OCI-LY7 (cell line): ENCODE data around the gene MAEA. TPM values are rescaled to one million over a fixed set of nuclear protein-coding genes. Genes with fewer than 3 reads are reported as not detected.

Experiments used
- BruUV-seq: library from RNA; stranded (reverse); fragments of 400-500 nt; replicated peaks from 2 replicates; lab custom pipeline; 2021; lab: Mats Ljungman, UMichigan
- CTCF ChIA-PET: fragments of 300-600 bp; sonication (Branson Sonifier 250); formaldehyde crosslinking; loops from one replicate; lab custom pipeline; 2022; ENCODE audit warnings: antibody characterized with exemption; ENCODE audit not compliant: unreplicated experiment; lab: Charles Lee
- POLR2A ChIA-PET: fragments of 300-600 bp; sonication (Branson Sonifier 250); formaldehyde crosslinking; loops from one replicate; lab custom pipeline; 2022; ENCODE audit warnings: antibody characterized with exemption; lab: Charles Lee
- DNase-seq: peaks from one replicate; pipeline ENCODE4 v3.0.0-alpha.2; 2015; ENCODE audit warnings: low spot score
- H2AFZ ChIP-seq: fragments of 200-600 bp; sonication (generic), shearing (Covaris generic); 2 replicates; pipeline ENCODE4 v1.6.1; 2014; ENCODE audit warnings: mild to moderate bottlenecking, antibody characterized with exemption, low read length, moderate library complexity
- H3K27ac ChIP-seq: fragments of 200-600 bp; sonication (generic); 2 replicates; pipeline ENCODE4 v1.5.1; 2014; ENCODE audit warnings: mixed run types, low read depth, mild to moderate bottlenecking, moderate library complexity, low read length, inconsistent platforms; ENCODE audit not compliant: poor library complexity, severe bottlenecking
- H3K36me3 ChIP-seq: fragments of 200-600 bp; sonication (generic); 2 replicates; pipeline ENCODE4 v1.6.1; 2014; ENCODE audit warnings: mild to moderate bottlenecking, antibody characterized with exemption, low read length, moderate library complexity, mixed read lengths; ENCODE audit not compliant: insufficient read depth
- H3K4me1 ChIP-seq: fragments of 200-600 bp; sonication (generic); 2 replicates; pipeline ENCODE4 v1.5.1; 2014; ENCODE audit warnings: mild to moderate bottlenecking, low read length; ENCODE audit not compliant: insufficient read depth, poor library complexity, severe bottlenecking
- H3K4me2 ChIP-seq: fragments of 200-600 bp; sonication (generic); 2 replicates; pipeline ENCODE4 v1.6.1; 2014; ENCODE audit warnings: mild to moderate bottlenecking, low read length
- H3K4me3 ChIP-seq: fragments of 200-600 bp; sonication (generic); 2 replicates; pipeline ENCODE4 v1.5.1; 2014; ENCODE audit warnings: mild to moderate bottlenecking, low read depth, low read length; ENCODE audit not compliant: poor library complexity, severe bottlenecking
- H3K79me2 ChIP-seq: fragments of 200-600 bp; sonication (generic); 2 replicates; pipeline ENCODE4 v1.6.1; 2016; ENCODE audit warnings: low read depth, mild to moderate bottlenecking, low read length, moderate library complexity, mixed read lengths; ENCODE audit not compliant: insufficient read depth
- H3K9me2 ChIP-seq: fragments of 200-600 bp; sonication (generic); 2 replicates; pipeline ENCODE4 v1.6.1; 2016; ENCODE audit warnings: mild to moderate bottlenecking, low read length, mixed read lengths; ENCODE audit not compliant: insufficient read depth
- H3K9me3 ChIP-seq: fragments of 200-600 bp; sonication (generic); 2 replicates; pipeline ENCODE4 v1.6.1; 2014; ENCODE audit warnings: mild to moderate bottlenecking, mixed run types, low read length, mixed read lengths
- H4K20me1 ChIP-seq: fragments of 200-600 bp; sonication (generic); 2 replicates; pipeline ENCODE4 v1.6.1; 2014; ENCODE audit warnings: mild to moderate bottlenecking, antibody characterized with exemption, low read length, moderate library complexity, mixed read lengths; ENCODE audit not compliant: insufficient read depth
- EZH2phosphoT487 ChIP-seq: fragments of 200-600 bp; sonication (generic); IDR thresholded peaks from 2 replicates; pipeline ENCODE4 v1.6.1; 2018; ENCODE audit warnings: low read depth, borderline replicate concordance, mild to moderate bottlenecking, mixed run types, antibody characterized with exemption, low read length, moderate library complexity, mixed read lengths
- intact Hi-C: fragments of 100-400 bp; cut with micrococcal nuclease; formaldehyde crosslinking; loops from one replicate; pipeline ENCODE4 v1.10.0; 2022; ENCODE audit not compliant: unreplicated experiment
- total RNA-seq, 2 experiments: library from RNA; depleted of rRNA in 1 of 2; stranded (reverse); fragments of >200 nt in 1 of 2; shearing (Covaris generic) in 1 of 2; gene quantifications; 2 replicates each; pipeline ENCODE4 v1.2.3, GENCODE V29; 2014 to 2022
- TF ChIP-seq, protein P1 (sequence below): fragments of 200-600 bp; sonication (generic); conservative IDR thresholded peaks from 2 replicates; pipeline ENCODE4 v1.5.1; 2014; ENCODE audit warnings: mild to moderate bottlenecking, antibody characterized with exemption, low read length, moderate library complexity, mixed read lengths

MAEA gene
- total RNA-seq, 2 experiments from 2014 or later = 53.2 to 59.3 TPM

DNA sequence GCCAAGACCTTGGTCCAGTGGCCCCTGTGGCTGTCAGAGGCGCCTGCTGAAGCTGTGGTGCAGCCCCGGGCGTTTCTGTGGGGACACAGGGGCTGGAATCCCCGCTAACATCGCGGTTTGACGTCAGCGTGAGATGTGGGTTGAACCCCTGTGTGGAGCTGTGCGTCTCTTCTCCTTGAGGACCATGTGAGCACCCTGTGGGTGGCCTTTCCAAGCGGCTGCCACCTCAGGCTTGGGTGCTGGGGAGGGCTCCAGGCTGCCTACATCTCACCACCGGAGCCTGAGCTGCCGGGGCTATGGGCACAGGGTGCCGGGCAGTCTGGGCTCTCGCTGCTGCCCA is 85.0 kb downstream of the MAEA start:
- intact Hi-C loops = no loop called here

DNA sequence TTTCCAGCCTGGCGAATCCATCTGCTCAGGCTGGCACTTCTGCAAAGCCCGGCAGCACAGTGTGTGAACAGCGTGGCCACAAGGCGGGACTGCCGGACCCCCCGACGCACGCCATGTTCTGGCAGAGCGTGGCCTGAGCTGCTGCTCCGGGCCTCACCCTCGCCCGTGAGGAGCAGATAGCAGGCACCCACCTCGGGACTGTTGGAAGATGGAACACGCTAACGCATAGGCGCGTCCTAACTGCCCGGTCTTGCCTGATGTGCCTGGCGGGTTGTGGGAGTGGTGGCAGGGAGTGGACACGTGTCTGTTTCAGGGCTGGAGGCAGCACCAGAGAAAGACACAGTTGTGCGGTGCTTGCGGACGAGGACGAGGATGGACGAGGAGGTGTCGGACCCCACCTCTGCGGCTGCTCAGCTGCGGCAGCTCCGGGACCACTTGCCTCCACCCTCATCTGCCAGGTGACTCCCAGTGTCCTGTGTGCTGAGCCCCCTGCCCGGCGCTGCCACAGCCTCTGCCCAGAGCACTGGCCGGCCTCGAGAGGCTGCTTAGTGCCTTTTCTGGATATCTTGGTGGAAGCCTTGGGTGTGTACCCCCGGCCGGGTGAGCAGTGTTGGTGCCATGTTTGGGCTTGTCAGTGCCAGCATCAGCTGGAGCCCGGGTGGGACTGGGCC is 85.5 kb downstream of the MAEA start:
- CTCF ChIA-PET = no interaction called here
- no peak overlapping the region for H3K27ac ChIP-seq
- H3K9me2 ChIP-seq = no peaks in the 10 kb centered on the region
- intact Hi-C loops = no loop called here
- no peaks in the 10 kb centered on the region for H3K9me3 ChIP-seq
- no peaks in the 10 kb centered on the region for H3K4me1 ChIP-seq
- H4K20me1 ChIP-seq = no peaks in the 10 kb centered on the region
- no peak overlapping the region for H3K4me2 ChIP-seq
- peaks cover 12% of the 10 kb centered on the region for H3K36me3 ChIP-seq
- no peak overlapping the region for H2AFZ ChIP-seq
- BruUV-seq = no TSS peak
- no peak overlapping the region for H3K4me3 ChIP-seq
- H3K79me2 ChIP-seq = no peaks in the 10 kb centered on the region
- no peak for DNase-seq
- POLR2A ChIA-PET = no interaction called here
- no peak for TF ChIP-seq EZH2phosphoT487
- TF ChIP-seq, protein P1, sequence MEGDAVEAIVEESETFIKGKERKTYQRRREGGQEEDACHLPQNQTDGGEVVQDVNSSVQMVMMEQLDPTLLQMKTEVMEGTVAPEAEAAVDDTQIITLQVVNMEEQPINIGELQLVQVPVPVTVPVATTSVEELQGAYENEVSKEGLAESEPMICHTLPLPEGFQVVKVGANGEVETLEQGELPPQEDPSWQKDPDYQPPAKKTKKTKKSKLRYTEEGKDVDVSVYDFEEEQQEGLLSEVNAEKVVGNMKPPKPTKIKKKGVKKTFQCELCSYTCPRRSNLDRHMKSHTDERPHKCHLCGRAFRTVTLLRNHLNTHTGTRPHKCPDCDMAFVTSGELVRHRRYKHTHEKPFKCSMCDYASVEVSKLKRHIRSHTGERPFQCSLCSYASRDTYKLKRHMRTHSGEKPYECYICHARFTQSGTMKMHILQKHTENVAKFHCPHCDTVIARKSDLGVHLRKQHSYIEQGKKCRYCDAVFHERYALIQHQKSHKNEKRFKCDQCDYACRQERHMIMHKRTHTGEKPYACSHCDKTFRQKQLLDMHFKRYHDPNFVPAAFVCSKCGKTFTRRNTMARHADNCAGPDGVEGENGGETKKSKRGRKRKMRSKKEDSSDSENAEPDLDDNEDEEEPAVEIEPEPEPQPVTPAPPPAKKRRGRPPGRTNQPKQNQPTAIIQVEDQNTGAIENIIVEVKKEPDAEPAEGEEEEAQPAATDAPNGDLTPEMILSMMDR = no peak

More for the DNA sequence above, 85.0 kb downstream of the MAEA start:
- Histone ChIP-seq H3K36me3 (peaks cover 13% of the 10 kb centered on the region), H3K4me2 (no peak overlapping the region), H3K9me3 (no peaks in the 10 kb centered on the region), H3K27ac (no peak overlapping the region), H3K79me2 (no peaks in the 10 kb centered on the region), H4K20me1 (no peaks in the 10 kb centered on the region), H3K4me3 (no peak overlapping the region), H3K9me2 (no peaks in the 10 kb centered on the region), H2AFZ (no peak overlapping the region), H3K4me1 (no peaks in the 10 kb centered on the region)
- ChIA-PET CTCF (no interaction called here), POLR2A (no interaction called here)
- no peak for DNase-seq
- TF ChIP-seq, protein P1 = no peak
- TF ChIP-seq EZH2phosphoT487 = no peak
- BruUV-seq = no TSS peak

DNA sequence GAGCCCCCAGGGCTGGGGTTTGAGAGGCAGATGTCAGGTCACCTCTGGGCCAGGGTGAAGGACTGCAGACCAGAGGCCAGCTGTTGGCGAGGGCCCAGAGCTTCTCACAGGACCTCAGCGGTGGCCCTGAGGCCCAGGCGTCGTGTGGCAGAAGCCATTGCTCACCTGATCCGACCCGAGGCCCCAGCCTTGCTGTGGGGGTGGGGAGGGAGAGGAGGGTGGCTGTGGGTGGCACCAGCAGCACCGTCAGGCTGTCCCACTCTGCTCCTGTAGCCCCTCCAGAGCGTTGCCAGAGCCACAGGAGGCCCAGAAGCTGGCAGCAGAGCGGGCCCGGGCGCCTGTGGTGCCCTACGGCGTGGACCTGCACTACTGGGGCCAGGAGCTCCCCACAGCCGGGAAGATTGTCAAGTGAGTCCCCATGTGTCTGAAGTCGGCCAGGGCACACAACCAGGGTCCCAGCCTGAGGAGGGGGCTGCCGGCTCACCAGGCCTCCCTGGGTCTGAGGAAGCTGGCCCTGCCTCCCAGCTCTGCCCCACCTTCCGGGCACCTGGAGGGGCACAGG is 86.2 kb downstream of the MAEA start:
- no peak overlapping the region for H3K4me3 ChIP-seq
- intact Hi-C loops = no loop called here
- H3K4me2 ChIP-seq = no peak overlapping the region
- H2AFZ ChIP-seq = no peak overlapping the region
- no peaks in the 10 kb centered on the region for H3K4me1 ChIP-seq
- TF ChIP-seq EZH2phosphoT487 = no peak
- TF ChIP-seq, protein P1 = no peak
- H4K20me1 ChIP-seq = no peaks in the 10 kb centered on the region
- no TSS peak for BruUV-seq
- no peaks in the 10 kb centered on the region for H3K9me3 ChIP-seq
- H3K79me2 ChIP-seq = no peaks in the 10 kb centered on the region
- ChIA-PET CTCF (no interaction called here), POLR2A (interaction anchor here (0.6 kb wide), 1 partner anchor 302 kb away, joined by 3 read pairs; no protein-coding TSS in a partner anchor)
- no peaks in the 10 kb centered on the region for H3K9me2 ChIP-seq
- DNase-seq = no peak
- H3K27ac ChIP-seq = no peak overlapping the region
- peaks cover 10% of the 10 kb centered on the region for H3K36me3 ChIP-seq
